ENCODE data around the gene GCN1.

Gene GCN1

GRCh38 chr12:120103044-120103338 lies 91.5 kb downstream of the GCN1 start:
- Histone ChIP-seq H3K27me3 (ENCODE audit: insufficient read depth, low read length, poor library complexity, severe bottlenecking) (no peaks in the 10 kb centered on the region), H3F3A (ENCODE audit: low read depth) (no peaks in the 10 kb centered on the region), H3K79me2 (ENCODE audit: insufficient read depth, low read length) (peaks cover 75% of the 10 kb centered on the region), H3K4me1 (ENCODE audit: insufficient read depth, low read length, poor library complexity, severe bottlenecking) (no peaks in the 10 kb centered on the region), H3K4me3 (ENCODE audit: low read length, poor library complexity, severe bottlenecking) (no peak overlapping the region), H3K9ac (ENCODE audit: low read depth, low read length, poor library complexity, severe bottlenecking) (no peak overlapping the region), H2AFZ (ENCODE audit: low read length) (no peak overlapping the region), H3K4me2 (ENCODE audit: low read depth, low read length, poor library complexity, severe bottlenecking) (no peak overlapping the region), H3K36me3 (ENCODE audit: insufficient read depth, low read length) (peaks cover 77% of the 10 kb centered on the region; the same call in 1 of the 2 replicates), H3K9me2 (replicated peaks; ENCODE audit: low read depth, low read length) (no peaks in the 10 kb centered on the region), H3K9me3 (ENCODE audit: insufficient read depth, low read depth, low read length) (no peaks in the 10 kb centered on the region), H4K20me1 (ENCODE audit: insufficient read depth, low read length, poor library complexity, severe bottlenecking) (peaks cover 52% of the 10 kb centered on the region)
- no peak for TF ChIP-seq EZH2phosphoT487 (IDR thresholded peaks at IDR 0.05; ENCODE audit: borderline replicate concordance)
- TF ChIP-seq, protein P1, sequence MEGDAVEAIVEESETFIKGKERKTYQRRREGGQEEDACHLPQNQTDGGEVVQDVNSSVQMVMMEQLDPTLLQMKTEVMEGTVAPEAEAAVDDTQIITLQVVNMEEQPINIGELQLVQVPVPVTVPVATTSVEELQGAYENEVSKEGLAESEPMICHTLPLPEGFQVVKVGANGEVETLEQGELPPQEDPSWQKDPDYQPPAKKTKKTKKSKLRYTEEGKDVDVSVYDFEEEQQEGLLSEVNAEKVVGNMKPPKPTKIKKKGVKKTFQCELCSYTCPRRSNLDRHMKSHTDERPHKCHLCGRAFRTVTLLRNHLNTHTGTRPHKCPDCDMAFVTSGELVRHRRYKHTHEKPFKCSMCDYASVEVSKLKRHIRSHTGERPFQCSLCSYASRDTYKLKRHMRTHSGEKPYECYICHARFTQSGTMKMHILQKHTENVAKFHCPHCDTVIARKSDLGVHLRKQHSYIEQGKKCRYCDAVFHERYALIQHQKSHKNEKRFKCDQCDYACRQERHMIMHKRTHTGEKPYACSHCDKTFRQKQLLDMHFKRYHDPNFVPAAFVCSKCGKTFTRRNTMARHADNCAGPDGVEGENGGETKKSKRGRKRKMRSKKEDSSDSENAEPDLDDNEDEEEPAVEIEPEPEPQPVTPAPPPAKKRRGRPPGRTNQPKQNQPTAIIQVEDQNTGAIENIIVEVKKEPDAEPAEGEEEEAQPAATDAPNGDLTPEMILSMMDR (conservative IDR thresholded peaks at IDR 0.05; ENCODE audit: low read length) = no peak

GRCh38 chr12:120102189-120103043 lies 92.1 kb downstream of the GCN1 start:
- Histone ChIP-seq H3K79me2 (ENCODE audit: insufficient read depth, low read length) (peaks cover 71% of the 10 kb centered on the region), H3K9me2 (replicated peaks; ENCODE audit: low read depth, low read length) (no peaks in the 10 kb centered on the region), H3K27me3 (ENCODE audit: insufficient read depth, low read length, poor library complexity, severe bottlenecking) (no peaks in the 10 kb centered on the region), H3K9ac (ENCODE audit: low read depth, low read length, poor library complexity, severe bottlenecking) (no peak overlapping the region), H3K4me1 (ENCODE audit: insufficient read depth, low read length, poor library complexity, severe bottlenecking) (no peaks in the 10 kb centered on the region), H3F3A (ENCODE audit: low read depth) (no peaks in the 10 kb centered on the region), H3K9me3 (ENCODE audit: insufficient read depth, low read depth, low read length) (no peaks in the 10 kb centered on the region), H4K20me1 (ENCODE audit: insufficient read depth, low read length, poor library complexity, severe bottlenecking) (peaks cover 50% of the 10 kb centered on the region), H2AFZ (ENCODE audit: low read length) (no peak overlapping the region), H3K4me2 (ENCODE audit: low read depth, low read length, poor library complexity, severe bottlenecking) (no peak overlapping the region), H3K36me3 (ENCODE audit: insufficient read depth, low read length) (peaks cover 75% of the 10 kb centered on the region; the same call in 1 of the 2 replicates), H3K4me3 (ENCODE audit: low read length, poor library complexity, severe bottlenecking) (no peak overlapping the region)
- TF ChIP-seq, protein P1 (conservative IDR thresholded peaks at IDR 0.05; ENCODE audit: low read length) = no peak
- no peak for TF ChIP-seq EZH2phosphoT487 (IDR thresholded peaks at IDR 0.05; ENCODE audit: borderline replicate concordance)

- Histone ChIP-seq H3K36me3 (ENCODE audit: insufficient read depth, low read length) (peaks cover 78% of the 10 kb centered on the region; the same call in 1 of the 2 replicates), H3K4me2 (ENCODE audit: low read depth, low read length, poor library complexity, severe bottlenecking) (no peak overlapping the region), H2AFZ (ENCODE audit: low read length) (no peak overlapping the region), H3K9me3 (ENCODE audit: insufficient read depth, low read depth, low read length) (no peaks in the 10 kb centered on the region), H3K4me1 (ENCODE audit: insufficient read depth, low read length, poor library complexity, severe bottlenecking) (no peaks in the 10 kb centered on the region), H3K9me2 (replicated peaks; ENCODE audit: low read depth, low read length) (no peaks in the 10 kb centered on the region), H3K79me2 (ENCODE audit: insufficient read depth, low read length) (peaks cover 63% of the 10 kb centered on the region), H3K4me3 (ENCODE audit: low read length, poor library complexity, severe bottlenecking) (no peak overlapping the region), H4K20me1 (ENCODE audit: insufficient read depth, low read length, poor library complexity, severe bottlenecking) (peaks cover 47% of the 10 kb centered on the region), H3K9ac (ENCODE audit: low read depth, low read length, poor library complexity, severe bottlenecking) (no peak overlapping the region), H3K27me3 (ENCODE audit: insufficient read depth, low read length, poor library complexity, severe bottlenecking) (no peaks in the 10 kb centered on the region), H3F3A (ENCODE audit: low read depth) (no peaks in the 10 kb centered on the region)
- TF ChIP-seq, protein P1 (conservative IDR thresholded peaks at IDR 0.05; ENCODE audit: low read length) = no peak
- TF ChIP-seq EZH2phosphoT487 (IDR thresholded peaks at IDR 0.05; ENCODE audit: borderline replicate concordance) = no peak
These were observed 92.9 kb downstream of the GCN1 start for GRCh38 chr12:120101617-120102016.

Data from Loucy (cell line).